ENCODE results near the gene EXTL1.
"Not testable (repeated sequence)": the region's sequence is repeated elsewhere in the genome, so short reads cannot be mapped to it uniquely, and the experiment has no call there.

The EXTL1 gene, protein sequence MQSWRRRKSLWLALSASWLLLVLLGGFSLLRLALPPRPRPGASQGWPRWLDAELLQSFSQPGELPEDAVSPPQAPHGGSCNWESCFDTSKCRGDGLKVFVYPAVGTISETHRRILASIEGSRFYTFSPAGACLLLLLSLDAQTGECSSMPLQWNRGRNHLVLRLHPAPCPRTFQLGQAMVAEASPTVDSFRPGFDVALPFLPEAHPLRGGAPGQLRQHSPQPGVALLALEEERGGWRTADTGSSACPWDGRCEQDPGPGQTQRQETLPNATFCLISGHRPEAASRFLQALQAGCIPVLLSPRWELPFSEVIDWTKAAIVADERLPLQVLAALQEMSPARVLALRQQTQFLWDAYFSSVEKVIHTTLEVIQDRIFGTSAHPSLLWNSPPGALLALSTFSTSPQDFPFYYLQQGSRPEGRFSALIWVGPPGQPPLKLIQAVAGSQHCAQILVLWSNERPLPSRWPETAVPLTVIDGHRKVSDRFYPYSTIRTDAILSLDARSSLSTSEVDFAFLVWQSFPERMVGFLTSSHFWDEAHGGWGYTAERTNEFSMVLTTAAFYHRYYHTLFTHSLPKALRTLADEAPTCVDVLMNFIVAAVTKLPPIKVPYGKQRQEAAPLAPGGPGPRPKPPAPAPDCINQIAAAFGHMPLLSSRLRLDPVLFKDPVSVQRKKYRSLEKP

GRCh38 chr1:26021647-26022403, at the start of gene EXTL1:
TSS of gene EXTL1 (plus strand) at chr1:26021775. CDS start at chr1:26022647, 872 bp downstream.
- H3K27ac ChIP-seq: peak within 1 kb of the TSS in 9 of 11 experiments; percentile 3 to 79 (median 35); a peak in 9 of 22 replicates
- H3K4me2 ChIP-seq: peak within 1 kb of the TSS; percentile 85 to 98 (median 92)
- H3K9ac ChIP-seq: peak within 1 kb of the TSS; percentile 15 to 69 (median 53); a peak in 19 of 22 replicates
- no peaks in the 10 kb centered on the region for H3K9me3 ChIP-seq (replicated peaks in 1 of 11)
- H3K4me3 ChIP-seq: peak within 1 kb of the TSS; percentile 28 to 70 (median 50)
- H3K4me1 ChIP-seq: peaks cover 57 to 88% (median 76%) of the 10 kb centered on the region in 10 experiments
- H4K20me1 ChIP-seq: no peaks in the 10 kb centered on the region
- no peak for TF ChIP-seq Cebpa-rat (IDR thresholded peaks at IDR 0.05)
- H3K27me3 ChIP-seq: no peaks in the 10 kb centered on the region
- H3K36me3 ChIP-seq: no peaks in the 10 kb centered on the region

- H3K4me2 ChIP-seq: peak overlapping the region; percentile 66 to 88 (median 78)
- no peaks in the 10 kb centered on the region for H3K9me3 ChIP-seq (replicated peaks in 1 of 11)
- H3K4me1 ChIP-seq: peaks cover 23 to 30% (median 29%) of the 10 kb centered on the region in 10 experiments
- peaks cover 0 to 7% (median 0%) of the 10 kb centered on the region in 11 experiments; a peak in 2 of 22 replicates for H4K20me1 ChIP-seq
- H3K4me3 ChIP-seq: no peak overlapping the region; a peak in 1 of 20 replicates
- no peaks in the 10 kb centered on the region for H3K27me3 ChIP-seq
- TF ChIP-seq Cebpa-rat (IDR thresholded peaks at IDR 0.05): no peak
- H3K27ac ChIP-seq: peak overlapping the region in 10 of 11 experiments; percentile 22 to 86 (median 81); a peak in 20 of 22 replicates
- H3K36me3 ChIP-seq: peaks cover 43 to 86% (median 78%) of the 10 kb centered on the region in 11 experiments
- H3K9ac ChIP-seq: peak overlapping the region in 9 of 11 experiments; percentile 60 to 75 (median 68); a peak in 19 of 22 replicates
These were observed 49.8 kb upstream of the EXTL1 start for GRCh38 chr1:25971811-25972180.

DNA sequence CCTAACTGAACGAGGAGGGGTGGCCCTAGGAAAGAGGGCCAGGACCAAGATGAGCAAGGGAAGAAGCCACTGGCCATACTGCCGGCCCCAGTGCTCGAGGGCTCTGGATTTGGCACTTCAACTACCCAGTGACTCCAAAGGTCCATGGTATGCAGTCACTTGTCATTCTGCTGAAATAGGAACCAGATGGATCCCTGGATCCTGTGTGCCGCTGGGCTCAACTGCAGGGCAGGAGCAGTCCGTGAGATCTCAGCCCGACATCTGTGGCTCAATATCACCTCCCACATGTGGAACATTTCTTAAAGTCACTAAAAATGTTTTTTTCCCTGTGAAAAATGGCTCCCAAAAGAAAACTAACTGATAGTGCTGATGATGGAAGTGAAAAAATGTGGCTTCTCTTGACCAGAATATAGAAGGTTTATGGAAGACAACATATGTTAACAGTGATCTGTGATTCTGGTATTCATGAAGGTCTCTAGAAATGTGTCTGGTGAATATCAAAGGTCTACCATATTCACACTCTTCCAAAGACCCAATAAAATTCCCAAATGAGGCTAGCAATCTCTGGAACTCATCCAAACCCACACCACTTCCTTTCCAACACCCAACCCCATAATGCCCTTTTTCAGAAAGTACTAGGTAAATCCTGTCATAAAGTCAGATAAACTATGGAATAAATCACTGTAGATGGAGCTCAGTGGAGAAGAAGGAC, 47.8 kb upstream of the EXTL1 start:
- Histone ChIP-seq H3K4me1 (peaks cover 23 to 39% (median 29%) of the 10 kb centered on the region in 10 experiments), H3K36me3 (peaks cover 42 to 84% (median 72%) of the 10 kb centered on the region in 11 experiments), H3K9me3 (replicated peaks in 1 of 11) (no peaks in the 10 kb centered on the region), H3K4me3 (no peak overlapping the region), H3K9ac (no peak overlapping the region), H4K20me1 (peaks cover 0 to 7% (median 0%) of the 10 kb centered on the region in 11 experiments; a peak in 2 of 22 replicates), H3K27ac (no peak overlapping the region), H3K27me3 (no peaks in the 10 kb centered on the region), H3K4me2 (no peak overlapping the region)
- TF ChIP-seq Cebpa-rat (IDR thresholded peaks at IDR 0.05): no peak

DNA sequence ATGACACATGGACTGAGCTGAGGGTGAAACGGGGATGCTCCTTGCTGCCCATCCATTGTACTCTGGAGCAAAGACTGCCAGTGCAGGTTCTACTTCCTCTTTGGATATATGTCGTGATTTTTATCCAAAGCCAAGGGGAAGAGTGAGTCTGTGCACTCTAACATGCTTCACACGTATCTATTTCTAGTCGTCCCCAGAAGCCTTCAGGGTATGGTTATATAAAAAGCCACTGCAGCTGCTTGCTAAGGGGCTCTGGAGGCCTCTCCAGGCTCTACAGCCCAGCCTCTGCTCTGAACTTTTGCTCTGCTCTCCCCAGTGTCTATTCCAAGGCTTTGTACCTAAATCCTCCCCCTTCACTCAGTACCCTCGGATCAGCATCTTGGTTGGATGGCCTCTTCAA, 43.8 kb upstream of the EXTL1 start:
- peaks cover 70 to 97% (median 85%) of the 10 kb centered on the region in 11 experiments for H3K36me3 ChIP-seq
- H3K4me3 ChIP-seq: no peak overlapping the region
- H3K4me1 ChIP-seq: peaks cover 0 to 12% (median 1%) of the 10 kb centered on the region in 10 experiments; a peak in 12 of 20 replicates
- H3K9ac ChIP-seq: no peak overlapping the region
- no peak for TF ChIP-seq Cebpa-rat (IDR thresholded peaks at IDR 0.05)
- no peaks in the 10 kb centered on the region for H3K9me3 ChIP-seq (replicated peaks in 1 of 11)
- peak overlapping the region in 2 of 11 experiments; percentile 2 to 30; a peak in 2 of 22 replicates for H3K4me2 ChIP-seq
- no peaks in the 10 kb centered on the region for H4K20me1 ChIP-seq
- no peak overlapping the region; a peak in 1 of 22 replicates for H3K27ac ChIP-seq
- no peaks in the 10 kb centered on the region for H3K27me3 ChIP-seq

DNA sequence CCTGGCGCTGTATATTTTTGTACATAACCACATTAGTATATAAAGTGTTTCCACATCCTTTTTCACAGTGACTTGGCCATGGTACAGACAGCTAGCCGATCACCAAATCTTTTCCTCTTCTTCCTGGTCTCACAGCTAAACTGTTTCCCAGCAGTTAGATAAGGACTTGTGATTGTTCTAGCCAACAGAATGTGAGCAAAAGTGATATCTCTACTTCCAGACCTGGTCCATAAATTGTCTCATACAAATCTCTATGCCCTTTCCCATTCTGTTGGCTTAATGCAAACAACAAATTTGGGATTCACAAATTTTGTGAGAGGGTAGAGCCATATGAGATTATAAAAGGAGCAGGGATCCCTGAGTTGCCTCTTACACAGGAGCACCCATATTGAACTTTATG, 43.2 kb upstream of the EXTL1 start:
- H3K4me3 ChIP-seq: no peak overlapping the region
- H3K36me3 ChIP-seq: peaks cover 74 to 97% (median 85%) of the 10 kb centered on the region in 11 experiments
- TF ChIP-seq Cebpa-rat (IDR thresholded peaks at IDR 0.05): no peak

DNA sequence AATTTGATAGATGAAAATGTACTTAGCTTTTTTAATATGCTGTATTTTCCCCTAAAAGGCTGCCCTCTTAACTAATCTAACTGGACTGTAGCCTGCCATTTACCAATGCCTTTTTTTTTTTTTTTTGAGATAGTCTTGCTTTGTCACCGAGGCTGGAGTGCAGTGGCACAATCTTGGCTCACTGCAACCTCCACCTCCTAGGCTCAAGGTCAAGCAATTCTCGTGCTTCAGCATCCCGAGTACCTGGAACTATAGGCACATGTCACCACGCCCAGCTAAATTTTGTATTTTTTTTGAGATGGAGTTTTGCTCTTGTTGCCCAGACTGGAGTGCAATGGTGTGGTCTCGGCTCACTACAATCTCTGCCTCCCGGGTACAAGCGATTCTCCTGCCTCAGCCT, 42.4 kb upstream of the EXTL1 start:
- TF ChIP-seq Cebpa-rat (IDR thresholded peaks at IDR 0.05): no peak
- Histone ChIP-seq H3K27me3 (no peaks in the 10 kb centered on the region), H3K4me1 (peaks cover 0 to 12% (median 0%) of the 10 kb centered on the region in 10 experiments; a peak in 3 of 20 replicates), H3K4me3 (no peak overlapping the region), H3K4me2 (no peak overlapping the region), H3K27ac (no peak overlapping the region), H3K9me3 (replicated peaks in 1 of 11) (no peaks in the 10 kb centered on the region), H4K20me1 (no peaks in the 10 kb centered on the region), H3K36me3 (peaks cover 76 to 97% (median 85%) of the 10 kb centered on the region in 11 experiments), H3K9ac (no peak overlapping the region)

More for the DNA sequence above, 43.2 kb upstream of the EXTL1 start:
- H4K20me1 ChIP-seq: no peaks in the 10 kb centered on the region
- H3K9me3 ChIP-seq (replicated peaks in 1 of 11): no peaks in the 10 kb centered on the region
- no peak overlapping the region for H3K27ac ChIP-seq
- H3K4me1 ChIP-seq: peaks cover 0 to 12% (median 0%) of the 10 kb centered on the region in 10 experiments; a peak in 3 of 20 replicates
- H3K9ac ChIP-seq: no peak overlapping the region
- H3K4me2 ChIP-seq: 0 out of 22 replicates have a peak overlapping the region, but pooled peaks of 1 of the 11 experiments have one; percentile 2
- H3K27me3 ChIP-seq: no peaks in the 10 kb centered on the region

DNA sequence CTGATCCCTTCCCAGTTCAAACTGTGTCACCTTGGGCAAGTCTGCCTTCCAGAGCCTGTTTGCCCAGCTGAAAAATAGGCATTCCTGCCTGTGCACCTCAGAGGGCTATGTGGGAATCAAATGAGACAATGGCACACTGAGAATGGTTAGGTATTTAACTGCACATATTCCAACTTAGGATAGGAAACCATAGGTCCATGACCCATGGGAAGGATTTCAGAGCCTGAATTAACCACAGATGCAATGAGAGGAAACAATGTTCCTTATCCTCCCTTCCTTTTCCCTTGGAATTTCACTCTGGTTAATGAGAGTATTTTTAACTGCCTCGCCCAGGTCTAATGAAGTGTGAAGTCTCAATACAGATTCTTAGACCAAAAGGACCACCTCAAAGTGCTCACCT, 36.4 kb upstream of the EXTL1 start:
- Histone ChIP-seq H3K36me3 (peaks cover 63 to 90% (median 74%) of the 10 kb centered on the region in 11 experiments), H3K4me3 (no peak overlapping the region), H4K20me1 (no peaks in the 10 kb centered on the region), H3K4me1 (peaks cover 12 to 21% (median 15%) of the 10 kb centered on the region in 10 experiments), H3K9me3 (replicated peaks in 1 of 11) (no peaks in the 10 kb centered on the region), H3K27me3 (no peaks in the 10 kb centered on the region), H3K27ac (no peak overlapping the region), H3K9ac (no peak overlapping the region), H3K4me2 (no peak overlapping the region)
- no peak for TF ChIP-seq Cebpa-rat (IDR thresholded peaks at IDR 0.05)

DNA sequence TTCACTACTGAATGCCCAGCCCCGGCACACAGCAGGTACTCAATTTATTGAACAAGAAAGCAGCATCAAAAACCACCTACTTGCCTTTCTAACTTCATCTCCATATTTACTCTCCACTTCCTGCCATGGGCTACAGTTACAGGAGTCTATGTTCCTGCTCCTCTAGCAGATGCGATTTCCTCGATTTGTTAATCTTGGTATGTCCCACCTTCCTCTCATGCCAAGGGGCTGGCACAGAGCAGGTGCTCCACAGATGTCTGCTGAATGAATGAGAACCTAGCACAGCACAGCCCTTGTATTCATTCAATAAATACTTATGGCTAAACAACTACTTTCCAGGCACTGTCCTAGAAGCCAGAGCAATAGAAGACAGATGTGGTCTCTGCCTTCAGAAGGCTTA, 35.9 kb upstream of the EXTL1 start:
- Histone ChIP-seq H3K9ac (no peak overlapping the region), H3K4me1 (peaks cover 17 to 26% (median 20%) of the 10 kb centered on the region in 10 experiments), H3K36me3 (peaks cover 61 to 85% (median 72%) of the 10 kb centered on the region in 11 experiments), H3K9me3 (replicated peaks in 1 of 11) (no peaks in the 10 kb centered on the region), H4K20me1 (no peaks in the 10 kb centered on the region), H3K4me2 (no peak overlapping the region), H3K27me3 (no peaks in the 10 kb centered on the region), H3K27ac (no peak overlapping the region; a peak in 1 of 22 replicates), H3K4me3 (no peak overlapping the region)
- no peak for TF ChIP-seq Cebpa-rat (IDR thresholded peaks at IDR 0.05)

GRCh38 chr1:25986773-25987172, 34.8 kb upstream of the EXTL1 start:
- Histone ChIP-seq H3K4me1 (peaks cover 26 to 37% (median 29%) of the 10 kb centered on the region in 10 experiments), H3K36me3 (peaks cover 52 to 74% (median 61%) of the 10 kb centered on the region in 11 experiments)
- not testable (repeated sequence) for H3K27me3 ChIP-seq; H3K4me2 ChIP-seq; H4K20me1 ChIP-seq; H3K27ac ChIP-seq; H3K9ac ChIP-seq; H3K4me3 ChIP-seq; H3K9me3 ChIP-seq (replicated peaks in 1 of 11)
